Erythroblast (primary cell): ENCODE results near the gene HEATR5B.

Experiments
- GATA1 ChIP-seq: IDR thresholded peaks from 2 replicates; pipeline ENCODE4 v1.6.1; 2011; ENCODE audit warnings: low read depth, mild to moderate bottlenecking, control low read depth, low read length, moderate library complexity
- POLR2A ChIP-seq: IDR thresholded peaks from 2 replicates; pipeline ENCODE4 v1.6.1; 2011; ENCODE audit warnings: mild to moderate bottlenecking, low read length

DNA sequence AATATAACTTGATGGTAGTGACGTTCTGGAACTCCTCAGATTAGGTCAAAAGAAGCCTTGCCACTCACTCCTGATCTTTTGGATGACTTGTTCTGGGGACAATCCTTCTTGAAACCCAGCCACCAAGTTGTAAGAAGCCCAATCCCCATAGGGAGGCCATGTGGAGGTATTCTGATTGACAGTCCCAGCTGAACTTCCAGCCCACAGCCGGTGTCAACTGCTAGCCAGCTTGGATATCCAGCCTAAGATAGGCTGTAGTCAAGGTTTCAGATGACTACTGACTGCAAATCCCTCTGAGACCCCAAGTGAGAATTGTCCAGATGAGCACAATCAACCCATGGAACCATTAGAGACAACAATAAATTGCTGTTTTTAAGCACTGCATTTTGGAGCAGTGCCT is 41.2 kb upstream of the HEATR5B start:
- TF ChIP-seq POLR2A = no peak
- no peak for TF ChIP-seq GATA1
